ENCODE measurements around the gene MXD3. TPM values are rescaled to one million over a fixed set of nuclear protein-coding genes. Genes with fewer than 3 reads are reported as not detected.

MXD3 gene
- total and polyA plus RNA-seq, 2 experiments from 2014 or later = 9.9 to 11.6 TPM

DNA sequence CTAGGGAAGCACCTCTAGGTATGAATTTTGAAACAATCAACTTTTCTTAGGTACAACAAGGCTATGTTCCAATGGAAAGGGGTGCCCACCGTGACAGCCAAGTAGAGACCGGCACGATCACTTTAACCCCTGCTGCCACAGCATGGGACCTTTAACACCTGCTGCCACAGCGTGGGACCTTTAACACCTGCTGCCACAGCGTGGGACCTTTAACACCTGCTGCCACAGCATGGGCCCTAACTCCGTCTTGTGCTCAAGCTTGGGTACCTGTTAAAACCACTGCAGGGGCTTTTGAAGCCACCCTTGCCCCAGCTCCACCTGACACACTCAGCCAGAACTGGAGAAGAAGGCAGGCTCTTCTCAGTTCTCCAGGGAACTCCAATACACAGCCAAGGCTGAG, 18.2 kb upstream of the MXD3 start (continued):
- TF ChIP-seq, protein P1, sequence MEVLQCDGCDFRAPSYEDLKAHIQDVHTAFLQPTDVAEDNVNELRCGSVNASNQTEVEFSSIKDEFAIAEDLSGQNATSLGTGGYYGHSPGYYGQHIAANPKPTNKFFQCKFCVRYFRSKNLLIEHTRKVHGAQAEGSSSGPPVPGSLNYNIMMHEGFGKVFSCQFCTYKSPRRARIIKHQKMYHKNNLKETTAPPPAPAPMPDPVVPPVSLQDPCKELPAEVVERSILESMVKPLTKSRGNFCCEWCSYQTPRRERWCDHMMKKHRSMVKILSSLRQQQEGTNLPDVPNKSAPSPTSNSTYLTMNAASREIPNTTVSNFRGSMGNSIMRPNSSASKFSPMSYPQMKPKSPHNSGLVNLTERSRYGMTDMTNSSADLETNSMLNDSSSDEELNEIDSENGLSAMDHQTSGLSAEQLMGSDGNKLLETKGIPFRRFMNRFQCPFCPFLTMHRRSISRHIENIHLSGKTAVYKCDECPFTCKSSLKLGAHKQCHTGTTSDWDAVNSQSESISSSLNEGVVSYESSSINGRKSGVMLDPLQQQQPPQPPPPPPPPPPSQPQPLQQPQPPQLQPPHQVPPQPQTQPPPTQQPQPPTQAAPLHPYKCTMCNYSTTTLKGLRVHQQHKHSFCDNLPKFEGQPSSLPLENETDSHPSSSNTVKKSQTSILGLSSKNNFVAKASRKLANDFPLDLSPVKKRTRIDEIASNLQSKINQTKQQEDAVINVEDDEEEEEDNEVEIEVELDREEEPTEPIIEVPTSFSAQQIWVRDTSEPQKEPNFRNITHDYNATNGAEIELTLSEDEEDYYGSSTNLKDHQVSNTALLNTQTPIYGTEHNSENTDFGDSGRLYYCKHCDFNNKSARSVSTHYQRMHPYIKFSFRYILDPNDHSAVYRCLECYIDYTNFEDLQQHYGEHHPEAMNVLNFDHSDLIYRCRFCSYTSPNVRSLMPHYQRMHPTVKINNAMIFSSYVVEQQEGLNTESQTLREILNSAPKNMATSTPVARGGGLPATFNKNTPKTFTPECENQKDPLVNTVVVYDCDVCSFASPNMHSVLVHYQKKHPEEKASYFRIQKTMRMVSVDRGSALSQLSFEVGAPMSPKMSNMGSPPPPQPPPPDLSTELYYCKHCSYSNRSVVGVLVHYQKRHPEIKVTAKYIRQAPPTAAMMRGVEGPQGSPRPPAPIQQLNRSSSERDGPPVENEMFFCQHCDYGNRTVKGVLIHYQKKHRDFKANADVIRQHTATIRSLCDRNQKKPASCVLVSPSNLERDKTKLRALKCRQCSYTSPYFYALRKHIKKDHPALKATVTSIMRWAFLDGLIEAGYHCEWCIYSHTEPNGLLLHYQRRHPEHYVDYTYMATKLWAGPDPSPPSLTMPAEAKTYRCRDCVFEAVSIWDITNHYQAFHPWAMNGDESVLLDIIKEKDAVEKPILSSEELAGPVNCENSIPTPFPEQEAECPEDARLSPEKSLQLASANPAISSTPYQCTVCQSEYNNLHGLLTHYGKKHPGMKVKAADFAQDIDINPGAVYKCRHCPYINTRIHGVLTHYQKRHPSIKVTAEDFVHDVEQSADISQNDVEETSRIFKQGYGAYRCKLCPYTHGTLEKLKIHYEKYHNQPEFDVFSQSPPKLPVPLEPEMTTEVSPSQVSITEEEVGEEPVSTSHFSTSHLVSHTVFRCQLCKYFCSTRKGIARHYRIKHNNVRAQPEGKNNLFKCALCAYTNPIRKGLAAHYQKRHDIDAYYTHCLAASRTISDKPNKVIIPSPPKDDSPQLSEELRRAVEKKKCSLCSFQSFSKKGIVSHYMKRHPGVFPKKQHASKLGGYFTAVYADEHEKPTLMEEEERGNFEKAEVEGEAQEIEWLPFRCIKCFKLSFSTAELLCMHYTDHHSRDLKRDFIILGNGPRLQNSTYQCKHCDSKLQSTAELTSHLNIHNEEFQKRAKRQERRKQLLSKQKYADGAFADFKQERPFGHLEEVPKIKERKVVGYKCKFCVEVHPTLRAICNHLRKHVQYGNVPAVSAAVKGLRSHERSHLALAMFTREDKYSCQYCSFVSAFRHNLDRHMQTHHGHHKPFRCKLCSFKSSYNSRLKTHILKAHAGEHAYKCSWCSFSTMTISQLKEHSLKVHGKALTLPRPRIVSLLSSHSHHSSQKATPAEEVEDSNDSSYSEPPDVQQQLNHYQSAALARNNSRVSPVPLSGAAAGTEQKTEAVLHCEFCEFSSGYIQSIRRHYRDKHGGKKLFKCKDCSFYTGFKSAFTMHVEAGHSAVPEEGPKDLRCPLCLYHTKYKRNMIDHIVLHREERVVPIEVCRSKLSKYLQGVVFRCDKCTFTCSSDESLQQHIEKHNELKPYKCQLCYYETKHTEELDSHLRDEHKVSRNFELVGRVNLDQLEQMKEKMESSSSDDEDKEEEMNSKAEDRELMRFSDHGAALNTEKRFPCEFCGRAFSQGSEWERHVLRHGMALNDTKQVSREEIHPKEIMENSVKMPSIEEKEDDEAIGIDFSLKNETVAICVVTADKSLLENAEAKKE (CRISPR knock-in tag; IDR thresholded peaks at IDR 0.05) = no peak
- TF ChIP-seq POLR2AphosphoS5 (IDR thresholded peaks at IDR 0.05; ENCODE audit: low read depth) = no peak
- no peak for TF ChIP-seq EZH2phosphoT487 (IDR thresholded peaks at IDR 0.05; ENCODE audit: unreplicated experiment)

DNA sequence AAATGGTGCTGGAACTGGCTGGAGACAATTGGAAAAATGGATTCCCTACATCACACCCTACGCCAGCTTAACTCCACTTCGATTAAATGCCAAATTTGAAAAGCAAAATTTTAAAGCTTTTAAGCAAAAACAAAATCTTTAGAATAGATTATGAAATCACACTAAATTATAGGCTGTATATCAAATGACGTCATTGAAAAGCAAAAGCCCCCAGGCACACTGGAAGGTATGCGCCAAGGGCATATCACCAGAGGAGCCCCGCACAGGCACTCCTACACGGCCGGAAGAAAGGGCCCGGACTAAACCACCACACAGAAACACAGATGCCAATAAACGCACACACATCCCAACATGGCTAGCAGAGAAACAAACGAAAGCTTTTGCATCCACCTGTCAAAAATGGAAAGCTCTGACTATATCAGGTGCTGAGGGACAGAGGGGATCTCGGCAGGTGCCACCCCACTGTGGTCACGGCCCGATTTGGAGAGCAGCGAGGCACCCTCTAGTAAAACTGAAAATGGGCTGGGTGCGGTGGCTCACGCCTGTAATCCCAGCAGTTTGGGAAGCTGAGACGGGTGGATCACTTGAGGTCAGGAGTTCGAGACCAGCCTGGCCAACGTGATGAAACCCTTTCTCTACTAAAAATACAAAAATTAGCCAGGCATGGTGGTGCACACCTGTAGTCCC, 17.0 kb upstream of the MXD3 start:
- peaks cover 12% of the 10 kb centered on the region for H3K4me1 Mint-ChIP-seq

More for the DNA sequence above, 17.0 kb upstream of the MXD3 start:
- peaks cover 10% of the 10 kb centered on the region for H3K27me3 Mint-ChIP-seq (ENCODE audit: insufficient read depth, low read depth, poor library complexity)
- H3K36me3 ChIP-seq (ENCODE audit: insufficient read depth) = no peaks in the 10 kb centered on the region; the same call in 1 of the 2 replicates
- no peak overlapping the region for H3K4me3 Mint-ChIP-seq
- ATAC-seq (no peak), DNase-seq (ENCODE audit: low spot score) (no peak)
- H3F3A ChIP-seq (replicated peaks; ENCODE audit: low read depth) = no peaks in the 10 kb centered on the region; the same call in 1 of the 2 replicates
- H3K36me3 Mint-ChIP-seq (ENCODE audit: low read depth) = peaks cover 27% of the 10 kb centered on the region
- peaks cover 3% of the 10 kb centered on the region; the same call in 1 of the 2 replicates for H4K20me1 ChIP-seq (replicated peaks; ENCODE audit: insufficient read depth)
- no peaks in the 10 kb centered on the region for H3K27me3 ChIP-seq (ENCODE audit: insufficient read depth)
- H3K27ac ChIP-seq (ENCODE audit: low read depth) = peak overlapping the region; percentile 72; the same call in 1 of the 2 replicates
- H3K4me1 ChIP-seq (ENCODE audit: insufficient read depth) = peaks cover 9% of the 10 kb centered on the region
- no peaks in the 10 kb centered on the region for H3K9me3 Mint-ChIP-seq
- no peaks in the 10 kb centered on the region for H3K9me2 ChIP-seq (ENCODE audit: insufficient read depth)
- H3K4me3 ChIP-seq = no peak overlapping the region
- TF ChIP-seq, protein P2, sequence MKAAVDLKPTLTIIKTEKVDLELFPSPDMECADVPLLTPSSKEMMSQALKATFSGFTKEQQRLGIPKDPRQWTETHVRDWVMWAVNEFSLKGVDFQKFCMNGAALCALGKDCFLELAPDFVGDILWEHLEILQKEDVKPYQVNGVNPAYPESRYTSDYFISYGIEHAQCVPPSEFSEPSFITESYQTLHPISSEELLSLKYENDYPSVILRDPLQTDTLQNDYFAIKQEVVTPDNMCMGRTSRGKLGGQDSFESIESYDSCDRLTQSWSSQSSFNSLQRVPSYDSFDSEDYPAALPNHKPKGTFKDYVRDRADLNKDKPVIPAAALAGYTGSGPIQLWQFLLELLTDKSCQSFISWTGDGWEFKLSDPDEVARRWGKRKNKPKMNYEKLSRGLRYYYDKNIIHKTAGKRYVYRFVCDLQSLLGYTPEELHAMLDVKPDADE (IDR thresholded peaks at IDR 0.05) = no peak
- TF ChIP-seq EZH2 (IDR thresholded peaks at IDR 0.05; ENCODE audit: low read depth, unreplicated experiment) = no peak
- no peak for TF ChIP-seq JUNB (IDR thresholded peaks at IDR 0.05; ENCODE audit: unreplicated experiment)
- TF ChIP-seq, protein P1 (CRISPR knock-in tag; IDR thresholded peaks at IDR 0.05) = no peak
- no peak for TF ChIP-seq EZH2phosphoT487 (IDR thresholded peaks at IDR 0.05; ENCODE audit: unreplicated experiment)
- no peak for TF ChIP-seq CREB1 (CRISPR knock-in tag; IDR thresholded peaks at IDR 0.05; ENCODE audit: low read depth)
- no peak overlapping the region for H2AFZ ChIP-seq
- H3K27ac Mint-ChIP-seq = no peak overlapping the region
- H3K4me2 ChIP-seq = no peak overlapping the region
- 0 out of 2 replicates have a peak, but pooled peaks cover 7% of the 10 kb centered on the region for H3K79me2 ChIP-seq (replicated peaks; ENCODE audit: insufficient read depth)

All from GM23338 (cell line).